A549 (cell line): ENCODE measurements around the gene RABGAP1L. TPM values are rescaled to one million over a fixed set of nuclear protein-coding genes. Genes with fewer than 3 reads are reported as not detected.
"Not testable (repeated sequence)": the region's sequence is repeated elsewhere in the genome, so short reads cannot be mapped to it uniquely, and the experiment has no call there.

Source experiments
- ATAC-seq, 2 experiments: fragments of 200-7000 bp in 1 of 2; fragments of >200 bp in 1 of 2; cut with Nextera tagmentation in 1 of 2; cut with Tn5 transposase in 1 of 2; 3 replicates each; pipeline versions ENCODE4 v1.8.0 to v1.9.1; 2018 to 2020; ENCODE audit warnings: mild to moderate bottlenecking in 1 of 2, moderate library complexity in 1 of 2
- CTCF ChIA-PET: fragments of 300-600 bp; sonication (Branson Sonifier 250); formaldehyde crosslinking; extraction: SDS; loops from one replicate; lab custom pipeline; 2021; ENCODE audit warnings: antibody characterized with exemption, inconsistent platforms; lab: Yijun Ruan, JAX
- POLR2A ChIA-PET: fragments of 350-600 bp; formaldehyde crosslinking; extraction: SDS; loops from one replicate; lab custom pipeline; 2021; ENCODE audit warnings: antibody characterized with exemption, inconsistent platforms; lab: Yijun Ruan, JAX
- DNase-seq, 2 experiments: peaks; one replicate each; pipeline versions ENCODE4 v3.0.0 to v3.0.0-alpha.2; 2011 to 2016; ENCODE audit warnings: low read depth in 1 of 2, low spot score in 1 of 2
- FAIRE-seq: peaks from 2 replicates; lab custom pipeline; 2011; peaks lifted over from hg19 to GRCh38; lab: Jason Lieb, UNC
- H3K27ac ChIP-seq, 2 experiments: fragments of >200 bp; sonication (Bioruptor Twin); formaldehyde crosslinking; 3 replicates each; pipeline ENCODE4 v1.5.1; 2016 to 2017
- H3K4me1 ChIP-seq: fragments of >200 bp; sonication (Bioruptor Twin); formaldehyde crosslinking; 3 replicates; pipeline ENCODE4 v1.6.1; 2016
- H3K4me2 ChIP-seq: fragments of >200 bp; sonication (Bioruptor Twin); formaldehyde crosslinking; 3 replicates; pipeline ENCODE4 v1.6.1; 2016
- H3K4me3 ChIP-seq: fragments of >200 bp; sonication (Bioruptor Twin); formaldehyde crosslinking; 3 replicates; pipeline ENCODE4 v1.5.1; 2016
- H3K9me3 ChIP-seq: fragments of >200 bp; sonication (Bioruptor Twin); formaldehyde crosslinking; 3 replicates; pipeline ENCODE4 v1.6.1; 2016
- ATOH8 ChIP-seq: fragments of 250-450 bp; sonication (Bioruptor Pico); IDR thresholded peaks from 2 replicates; pipeline ENCODE4 v1.5.0; 2020; ENCODE audit warnings: low read depth, mild to moderate bottlenecking, moderate library complexity
- BCL3 ChIP-seq: fragments of >200 bp; sonication (Bioruptor Twin); formaldehyde crosslinking; IDR thresholded peaks from 3 replicates; pipeline ENCODE4 v1.6.1; 2016
- CBX8 ChIP-seq: fragments of 200-600 bp; sonication (generic); IDR thresholded peaks from 2 replicates; pipeline ENCODE4 v1.6.1; 2016
- CHD2 ChIP-seq: fragments of 150-350 bp; IDR thresholded peaks from 2 replicates; pipeline ENCODE4 v1.6.1; 2014; ENCODE audit warnings: low read length; ENCODE audit not compliant: partially characterized antibody
- E2F6 ChIP-seq: IDR thresholded peaks from 2 replicates; pipeline ENCODE4 v1.6.1; 2012; ENCODE audit warnings: low read depth, borderline replicate concordance
- ELK1 ChIP-seq: fragments of 150-350 bp; IDR thresholded peaks from 2 replicates; pipeline ENCODE4 v1.6.1; 2014; ENCODE audit warnings: low read depth, mild to moderate bottlenecking, low read length
- FOSB ChIP-seq: fragments of 250-450 bp; sonication (Bioruptor Pico); IDR thresholded peaks from 2 replicates; pipeline ENCODE4 v1.5.0; 2020; ENCODE audit warnings: mild to moderate bottlenecking, moderate library complexity
- FOSL2 ChIP-seq, 2 experiments: fragments of 450-650 bp in 1 of 2; fragments of >200 bp in 1 of 2; sonication (Bioruptor Twin) in 1 of 2; formaldehyde crosslinking; IDR thresholded peaks; 2 replicates each; pipeline versions ENCODE4 v1.5.0 to v1.6.1; 2016 to 2020; ENCODE audit warnings: mild to moderate bottlenecking in 1 of 2, moderate library complexity in 1 of 2
- FOXS1 ChIP-seq: fragments of 250-450 bp; sonication (Bioruptor Pico); IDR thresholded peaks from 2 replicates; pipeline ENCODE4 v1.5.0; 2020; ENCODE audit warnings: mild to moderate bottlenecking, moderate library complexity
- GATA3 ChIP-seq: IDR thresholded peaks from 2 replicates; pipeline ENCODE4 v1.6.1; 2012; ENCODE audit warnings: borderline replicate concordance
- HOXA7 ChIP-seq: fragments of 250-450 bp; sonication (Bioruptor Pico); IDR thresholded peaks from 2 replicates; pipeline ENCODE4 v1.5.0; 2020; ENCODE audit warnings: mild to moderate bottlenecking, moderate library complexity
- HOXB5 ChIP-seq: fragments of 250-450 bp; sonication (Bioruptor Pico); IDR thresholded peaks from 2 replicates; pipeline ENCODE4 v1.5.0; 2020; ENCODE audit warnings: mild to moderate bottlenecking, moderate library complexity
- JUNB ChIP-seq: fragments of >200 bp; sonication (Bioruptor Twin); formaldehyde crosslinking; IDR thresholded peaks from 2 replicates; pipeline ENCODE4 v1.6.1; 2016
- KDM1A ChIP-seq: fragments of 200-600 bp; sonication (generic); IDR thresholded peaks from 2 replicates; pipeline ENCODE4 v1.6.1; 2016; ENCODE audit warnings: low read depth, mild to moderate bottlenecking
- MAFK ChIP-seq: fragments of 450-650 bp; IDR thresholded peaks from 2 replicates; pipeline ENCODE4 v1.6.1; 2014; ENCODE audit not compliant: partially characterized antibody
- NPAS2 ChIP-seq: fragments of 250-450 bp; sonication (Bioruptor Pico); IDR thresholded peaks from 2 replicates; pipeline ENCODE4 v1.8.0; 2022; ENCODE audit warnings: mild to moderate bottlenecking, moderate library complexity, borderline replicate concordance
- PBX3 ChIP-seq: IDR thresholded peaks from 2 replicates; pipeline ENCODE4 v1.6.1; 2012
- POLR2A ChIP-seq: IDR thresholded peaks from 2 replicates; pipeline ENCODE4 v1.6.1; 2012; ENCODE audit warnings: mild to moderate bottlenecking, low read length
- RCOR1 ChIP-seq: fragments of 150-350 bp; IDR thresholded peaks from 2 replicates; pipeline ENCODE4 v1.6.1; 2014; ENCODE audit warnings: antibody characterized with exemption, low read length, low read depth
- RNF2 ChIP-seq: fragments of 200-600 bp; sonication (generic); IDR thresholded peaks from 2 replicates; pipeline ENCODE4 v1.6.1; 2016; ENCODE audit warnings: low read depth, mild to moderate bottlenecking, antibody characterized with exemption, moderate library complexity, borderline replicate concordance
- TP53 ChIP-seq: fragments of 250-450 bp; sonication (Bioruptor Pico); IDR thresholded peaks from 2 replicates; pipeline ENCODE4 v1.5.0; 2021; ENCODE audit warnings: mild to moderate bottlenecking, moderate library complexity
- USF2 ChIP-seq: fragments of 450-650 bp; IDR thresholded peaks from 2 replicates; pipeline ENCODE4 v1.6.1; 2014; ENCODE audit warnings: antibody characterized with exemption
- ZC3H11A ChIP-seq: fragments of 450-650 bp; IDR thresholded peaks from 2 replicates; pipeline ENCODE4 v1.6.1; 2014; ENCODE audit warnings: antibody characterized with exemption, mild to moderate bottlenecking
- ZFP36 ChIP-seq: fragments of 450-650 bp; IDR thresholded peaks from 2 replicates; pipeline ENCODE4 v1.6.1; 2014; ENCODE audit warnings: borderline replicate concordance; ENCODE audit not compliant: partially characterized antibody
- ZNF302 ChIP-seq: fragments of 250-450 bp; sonication (Bioruptor Pico); IDR thresholded peaks from 2 replicates; pipeline ENCODE4 v1.9.0; 2021; ENCODE audit warnings: inconsistent platforms, mild to moderate bottlenecking, moderate library complexity
- WGBS: methylation state at CpG from one replicate; pipeline ENCODE4 v1.1.6; 2017; ENCODE audit errors: missing lambda C conversion rate; 5-methylcytosine and 5-hydroxymethylcytosine counted together
- polyA plus RNA-seq, 4 experiments: library from polyadenylated mRNA; depleted of rRNA in 3 of 4; stranded (reverse); fragments of >200 nt; fragmentation: RNase III in 1 of 4; extraction: RNeasy Plus Mini Kit Qiagen cat#74134 plus additional on column Dnase treatment in 1 of 4; gene quantifications; 2 replicates in 3 of 4; 3 replicates in 1 of 4; pipeline ENCODE4 v1.2.3, GENCODE V29; 2011 to 2017

RABGAP1L gene
- polyA plus RNA-seq, 2 of the 4 experiments (the other 2 are of a cell fraction): 8.2 to 18.6 TPM

- POLR2A ChIA-PET, H3K4me3 ChIP-seq, H3K4me2 ChIP-seq, H3K4me1 ChIP-seq, H3K9me3 ChIP-seq, DNase-seq, H3K27ac ChIP-seq, ATAC-seq, FAIRE-seq: not testable (repeated sequence)
- peak; percentile 83 for TF ChIP-seq MAFK
- CTCF ChIA-PET: interaction anchor here (1.3 kb wide), 1 partner anchor 15 kb away, joined by 6 read pairs; no protein-coding TSS in a partner anchor
- 78% methylated on average over 8 of the region's 8 CpGs for whole genome bisulfite sequencing
These were observed 552.5 kb downstream of the RABGAP1L start for GRCh38 chr1:174711848-174712247.

GRCh38 chr1:174712541-174712940, 553.2 kb downstream of the RABGAP1L start:
- no peak overlapping the region for H3K4me3 ChIP-seq
- DNase-seq: no peak
- no peak for TF ChIP-seq BCL3
- no peak for TF ChIP-seq CBX8
- no peak for TF ChIP-seq E2F6
- no peak for TF ChIP-seq RCOR1
- TF ChIP-seq JUNB: no peak
- no peak for TF ChIP-seq TP53 (CRISPR knock-in tag)
- no peak for TF ChIP-seq POLR2A
- no peak for TF ChIP-seq NPAS2 (CRISPR knock-in tag)
- TF ChIP-seq USF2: no peak
- no peak for TF ChIP-seq ZFP36
- TF ChIP-seq MAFK: no peak
- TF ChIP-seq, all 56 proteins: peak for 0
- ATAC-seq (no peak), FAIRE-seq (no peak)
- ChIA-PET CTCF (no interaction called here), POLR2A (no interaction called here)
- Histone ChIP-seq H3K9me3 (no peaks in the 10 kb centered on the region), H3K4me2 (no peak overlapping the region), H3K4me1 (no peaks in the 10 kb centered on the region), H3K27ac (no peak overlapping the region)
- WGBS: 75% methylated on average over 8 of the region's 8 CpGs

GRCh38 chr1:174713796-174714195, 554.5 kb downstream of the RABGAP1L start:
- no peaks in the 10 kb centered on the region for H3K4me1 ChIP-seq
- H3K9me3 ChIP-seq: no peaks in the 10 kb centered on the region
- ChIA-PET POLR2A (no interaction called here), CTCF (interaction anchor here (2.4 kb wide), 1 partner anchor 451 kb away, joined by 10 read pairs; no protein-coding TSS in a partner anchor)
- WGBS: 46% methylated on average over 1 of the region's 1 CpG
- FAIRE-seq: no peak
- H3K4me3 ChIP-seq: no peak overlapping the region
- H3K4me2 ChIP-seq: no peak overlapping the region
- no peak for ATAC-seq
- TF ChIP-seq HOXB5 (CRISPR knock-in tag) (no peak), POLR2A (no peak), FOXS1 (CRISPR knock-in tag) (no peak)
- no peak overlapping the region for H3K27ac ChIP-seq
- DNase-seq: no peak

- ChIA-PET POLR2A (no interaction called here), CTCF (interaction anchor here (4.2 kb wide), 1 partner anchor 457 kb away, joined by 17 read pairs; no protein-coding TSS in a partner anchor)
- Histone ChIP-seq H3K27ac (no peak overlapping the region), H3K4me1 (no peaks in the 10 kb centered on the region), H3K9me3 (peaks cover 4% of the 10 kb centered on the region; the same call in 1 of the 3 replicates), H3K4me2 (no peak overlapping the region), H3K4me3 (no peak overlapping the region)
- no peak for DNase-seq
- no peak for TF ChIP-seq CHD2
- TF ChIP-seq ZC3H11A: no peak
- no peak for TF ChIP-seq FOSL2 (IDR thresholded peaks at IDR 0.05)
- TF ChIP-seq FOSL2 (CRISPR knock-in tag; IDR thresholded peaks at IDR 0.05): no peak
- no peak for TF ChIP-seq PBX3
- TF ChIP-seq KDM1A: no peak
- no peak for TF ChIP-seq ELK1
- TF ChIP-seq ATOH8 (CRISPR knock-in tag): no peak
- TF ChIP-seq RNF2: no peak
- no peak for TF ChIP-seq MAFK
- no peak for TF ChIP-seq GATA3
- TF ChIP-seq HOXA7 (CRISPR knock-in tag): no peak
- TF ChIP-seq FOSB (CRISPR knock-in tag): no peak
- TF ChIP-seq ZNF302 (CRISPR knock-in tag): no peak
- WGBS: 84% methylated on average over 2 of the region's 2 CpGs
- ATAC-seq: no peak
- FAIRE-seq: no peak
These were observed 559.9 kb downstream of the RABGAP1L start for GRCh38 chr1:174719194-174719593.
